DOHH2 (cell line): ENCODE results near the gene TMEM267.
"Not testable (repeated sequence)": the region's sequence is repeated elsewhere in the genome, so short reads cannot be mapped to it uniquely, and the experiment has no call there.

Experiments used
- H3F3A ChIP-seq: fragments of 200-600 bp; sonication (generic), shearing (Covaris generic); 2 replicates; pipeline ENCODE4 v1.6.0; 2016; ENCODE audit warnings: antibody characterized with exemption, mild to moderate bottlenecking; ENCODE audit not compliant: control insufficient read depth, insufficient read depth
- H3K27ac ChIP-seq: fragments of 200-600 bp; sonication (generic); 2 replicates; pipeline ENCODE4 v1.5.1; 2014; ENCODE audit warnings: low read depth, mild to moderate bottlenecking, low read length, moderate library complexity
- H3K27me3 ChIP-seq: fragments of 200-600 bp; sonication (generic); 2 replicates; pipeline ENCODE4 v1.6.1; 2014; ENCODE audit warnings: mild to moderate bottlenecking, low read length, mixed read lengths; ENCODE audit not compliant: control insufficient read depth
- H3K36me3 ChIP-seq: fragments of 200-600 bp; sonication (generic); 2 replicates; pipeline ENCODE4 v1.6.1; 2014; ENCODE audit warnings: mild to moderate bottlenecking, low read length, moderate library complexity, mixed read lengths; ENCODE audit not compliant: control insufficient read depth
- H3K4me1 ChIP-seq: fragments of 200-600 bp; sonication (generic); 2 replicates; pipeline ENCODE4 v1.6.1; 2014; ENCODE audit warnings: mild to moderate bottlenecking, low read length, mixed read lengths; ENCODE audit not compliant: control insufficient read depth
- H3K4me2 ChIP-seq: fragments of 200-600 bp; sonication (generic); 2 replicates; pipeline ENCODE4 v1.6.0; 2014; ENCODE audit warnings: mild to moderate bottlenecking, low read length, moderate library complexity
- H3K4me3 ChIP-seq: fragments of 200-600 bp; sonication (generic); 2 replicates; pipeline ENCODE4 v1.5.1; 2014; ENCODE audit warnings: mild to moderate bottlenecking, low read length, mixed read lengths
- H3K79me2 ChIP-seq: fragments of 200-600 bp; sonication (generic); 2 replicates; pipeline ENCODE4 v1.6.1; 2014; ENCODE audit warnings: mild to moderate bottlenecking, low read length, mixed read lengths; ENCODE audit not compliant: control insufficient read depth
- H3K9me2 ChIP-seq: fragments of 200-600 bp; sonication (generic); replicated peaks from 2 replicates; pipeline ENCODE4 v1.6.1; 2014; ENCODE audit warnings: mild to moderate bottlenecking, low read length, mixed read lengths; ENCODE audit not compliant: control insufficient read depth
- H3K9me3 ChIP-seq: fragments of 200-600 bp; sonication (generic); 2 replicates; pipeline ENCODE4 v1.6.1; 2014; ENCODE audit warnings: antibody characterized with exemption, low read length, mixed read lengths; ENCODE audit not compliant: control insufficient read depth, insufficient read depth
- H4K20me1 ChIP-seq: fragments of 200-600 bp; sonication (generic); 2 replicates; pipeline ENCODE4 v1.6.0; 2014; ENCODE audit warnings: low read depth, mild to moderate bottlenecking, antibody characterized with exemption, low read length, moderate library complexity; ENCODE audit not compliant: control insufficient read depth, insufficient read depth
- EZH2phosphoT487 ChIP-seq: fragments of 200-600 bp; sonication (generic); IDR thresholded peaks from 2 replicates; pipeline ENCODE4 v1.6.1; 2017; ENCODE audit warnings: borderline replicate concordance, mild to moderate bottlenecking, antibody characterized with exemption, low read length, moderate library complexity, mixed read lengths
- TF ChIP-seq, protein P1 (sequence below): fragments of 200-600 bp; sonication (generic); IDR thresholded peaks from one replicate; pipeline ENCODE4 v1.5.1; 2014; ENCODE audit warnings: antibody characterized with exemption, mild to moderate bottlenecking, low read depth, low read length; ENCODE audit not compliant: poor library complexity, severe bottlenecking

The TMEM267 gene

DNA sequence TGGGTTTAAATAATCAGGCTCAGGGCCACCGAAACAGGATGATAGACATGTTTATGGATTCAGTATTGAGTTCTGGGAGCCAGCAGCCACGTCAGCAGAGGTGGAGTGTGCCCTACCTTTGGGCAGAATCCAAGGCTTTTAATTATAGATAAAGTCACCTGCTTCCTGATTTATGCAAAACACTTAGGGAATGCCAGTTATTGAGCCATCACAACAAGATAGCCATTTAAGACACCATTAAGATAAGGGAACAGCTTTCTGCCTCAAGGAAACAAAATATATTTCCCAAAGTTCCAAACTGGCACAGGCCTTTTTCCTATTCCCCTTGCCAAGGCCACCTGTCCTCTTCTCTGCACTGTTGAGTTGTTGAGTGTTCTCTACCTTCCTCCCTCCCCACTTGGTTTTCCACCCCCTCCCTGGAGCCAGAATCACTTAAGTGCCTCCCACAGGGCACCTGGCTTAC, 73.8 kb downstream of the TMEM267 start:
- Histone ChIP-seq H3F3A (no peaks in the 10 kb centered on the region), H3K4me2 (no peak overlapping the region), H3K4me3 (no peak overlapping the region), H3K9me3 (no peaks in the 10 kb centered on the region), H3K4me1 (no peaks in the 10 kb centered on the region), H3K9me2 (no peaks in the 10 kb centered on the region), H4K20me1 (no peaks in the 10 kb centered on the region), H3K36me3 (no peaks in the 10 kb centered on the region), H3K27me3 (no peaks in the 10 kb centered on the region), H3K27ac (no peak overlapping the region), H3K79me2 (no peaks in the 10 kb centered on the region)
- TF ChIP-seq EZH2phosphoT487: no peak
- TF ChIP-seq, protein P1, sequence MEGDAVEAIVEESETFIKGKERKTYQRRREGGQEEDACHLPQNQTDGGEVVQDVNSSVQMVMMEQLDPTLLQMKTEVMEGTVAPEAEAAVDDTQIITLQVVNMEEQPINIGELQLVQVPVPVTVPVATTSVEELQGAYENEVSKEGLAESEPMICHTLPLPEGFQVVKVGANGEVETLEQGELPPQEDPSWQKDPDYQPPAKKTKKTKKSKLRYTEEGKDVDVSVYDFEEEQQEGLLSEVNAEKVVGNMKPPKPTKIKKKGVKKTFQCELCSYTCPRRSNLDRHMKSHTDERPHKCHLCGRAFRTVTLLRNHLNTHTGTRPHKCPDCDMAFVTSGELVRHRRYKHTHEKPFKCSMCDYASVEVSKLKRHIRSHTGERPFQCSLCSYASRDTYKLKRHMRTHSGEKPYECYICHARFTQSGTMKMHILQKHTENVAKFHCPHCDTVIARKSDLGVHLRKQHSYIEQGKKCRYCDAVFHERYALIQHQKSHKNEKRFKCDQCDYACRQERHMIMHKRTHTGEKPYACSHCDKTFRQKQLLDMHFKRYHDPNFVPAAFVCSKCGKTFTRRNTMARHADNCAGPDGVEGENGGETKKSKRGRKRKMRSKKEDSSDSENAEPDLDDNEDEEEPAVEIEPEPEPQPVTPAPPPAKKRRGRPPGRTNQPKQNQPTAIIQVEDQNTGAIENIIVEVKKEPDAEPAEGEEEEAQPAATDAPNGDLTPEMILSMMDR: no peak

DNA sequence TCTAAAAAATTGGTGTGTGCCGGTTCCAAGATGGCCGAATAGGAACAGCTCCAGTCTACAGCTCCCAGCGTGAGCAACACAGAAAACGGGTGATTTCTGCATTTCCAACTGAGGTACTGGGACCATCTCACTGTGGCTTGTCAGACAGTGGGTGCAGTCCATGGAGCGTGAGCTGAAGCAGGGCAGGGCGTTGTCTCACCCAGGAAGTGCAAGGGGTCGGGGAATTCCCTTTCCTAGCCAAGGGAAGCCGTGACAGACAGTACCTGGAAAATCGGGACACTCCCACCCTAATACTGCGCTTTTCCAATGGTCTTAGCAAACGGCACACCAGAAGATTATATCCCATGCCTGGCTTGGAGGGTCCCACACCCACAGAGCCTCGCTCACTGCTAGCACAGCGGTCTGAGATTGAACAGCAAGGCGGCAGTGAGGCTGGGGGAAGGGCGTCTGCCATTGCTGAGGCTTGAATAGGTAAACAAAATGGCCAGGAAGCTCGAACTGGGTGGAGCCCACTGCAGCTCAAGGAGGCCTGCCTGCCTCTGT, 81.1 kb downstream of the TMEM267 start:
- not testable (repeated sequence) for H3K27ac ChIP-seq

DNA sequence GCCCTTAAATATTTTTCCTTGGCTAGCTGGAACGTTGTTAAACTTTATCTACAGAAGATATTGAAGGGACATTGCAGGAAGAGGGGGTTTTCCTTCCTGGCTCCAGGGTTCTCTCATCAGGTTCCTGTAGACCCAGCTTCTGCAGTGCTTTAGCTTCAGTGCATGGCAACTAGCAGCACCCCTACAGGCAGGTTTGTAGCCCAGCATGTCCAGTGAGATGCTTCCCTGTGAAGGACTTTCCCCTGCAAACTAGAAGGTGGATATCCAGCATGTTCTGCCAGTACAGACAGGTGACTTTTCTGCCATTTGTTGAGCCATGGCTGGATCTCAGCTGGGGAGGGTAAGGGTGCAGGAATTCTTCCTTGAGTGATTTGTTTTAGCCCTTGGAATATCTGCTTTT, 81.8 kb downstream of the TMEM267 start:
- Histone ChIP-seq H3K27ac (no peak overlapping the region), H3K4me3 (no peak overlapping the region), H4K20me1 (no peaks in the 10 kb centered on the region), H3K36me3 (no peaks in the 10 kb centered on the region), H3K79me2 (no peaks in the 10 kb centered on the region), H3K4me2 (no peak overlapping the region), H3K4me1 (peaks cover 6% of the 10 kb centered on the region), H3K27me3 (no peaks in the 10 kb centered on the region), H3F3A (no peaks in the 10 kb centered on the region), H3K9me3 (no peaks in the 10 kb centered on the region), H3K9me2 (no peaks in the 10 kb centered on the region)
- TF ChIP-seq EZH2phosphoT487: no peak
- TF ChIP-seq, protein P1: no peak

More for the DNA sequence above, 81.1 kb downstream of the TMEM267 start:
- H3K4me3 ChIP-seq, H3K79me2 ChIP-seq, H3K9me3 ChIP-seq, H4K20me1 ChIP-seq, H3K4me1 ChIP-seq, H3K4me2 ChIP-seq, H3K9me2 ChIP-seq, H3F3A ChIP-seq, H3K27me3 ChIP-seq, H3K36me3 ChIP-seq: not testable (repeated sequence)

DNA sequence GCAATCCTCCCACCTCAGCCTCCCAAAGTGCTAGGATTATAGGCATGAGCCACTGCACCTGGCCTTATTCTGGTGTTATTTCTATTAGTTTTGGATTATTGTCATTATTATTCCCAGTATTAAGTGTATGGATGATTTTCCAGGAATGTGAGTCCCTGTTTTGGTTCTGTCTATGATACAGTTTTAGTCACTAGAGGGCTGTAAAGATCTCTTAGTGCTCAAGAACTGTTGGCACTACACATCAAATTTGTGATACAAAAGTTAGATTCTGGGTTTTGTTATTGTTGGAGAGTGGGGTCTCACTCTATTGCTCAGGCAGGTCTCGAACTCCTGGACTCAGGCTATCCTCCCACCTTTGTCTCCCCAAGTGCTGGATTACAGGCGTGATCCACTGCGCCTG, 83.6 kb downstream of the TMEM267 start:
- no peaks in the 10 kb centered on the region for H3K9me3 ChIP-seq
- H3K27me3 ChIP-seq: no peaks in the 10 kb centered on the region; the same call in 1 of the 2 replicates
- no peak overlapping the region for H3K27ac ChIP-seq
- peaks cover 14% of the 10 kb centered on the region for H3K4me1 ChIP-seq
- no peaks in the 10 kb centered on the region for H4K20me1 ChIP-seq
- no peaks in the 10 kb centered on the region for H3K9me2 ChIP-seq
- TF ChIP-seq, protein P1: no peak
- H3K36me3 ChIP-seq: no peaks in the 10 kb centered on the region
- no peak overlapping the region for H3K4me3 ChIP-seq
- H3K4me2 ChIP-seq: no peak overlapping the region
- H3F3A ChIP-seq: no peaks in the 10 kb centered on the region
- no peaks in the 10 kb centered on the region for H3K79me2 ChIP-seq
